B cell (primary cell): ENCODE measurements around the gene LRP1-AS.

Source experiments
- CTCF ChIP-seq: fragments of 200-600 bp; IDR thresholded peaks from one replicate; pipeline ENCODE4 v1.8.0; 2022; ENCODE audit warnings: antibody characterized with exemption, mild to moderate bottlenecking
- EZH2 ChIP-seq: IDR thresholded peaks from 2 replicates; pipeline ENCODE4 v1.6.1; 2012; ENCODE audit warnings: borderline replicate concordance, low read depth, mild to moderate bottlenecking, moderate library complexity, low read length; ENCODE audit not compliant: insufficient read depth, poor library complexity, severe bottlenecking

- TF ChIP-seq CTCF (no peak), EZH2 (no peak)
These were observed 11.2 kb upstream of the LRP1-AS start for GRCh38 chr12:57158665-57159064.
